Natural killer cell treated with Interleukin-12 subunit alpha and Interleukin-12 subunit beta and Interleukin-15 and Interleukin-18, amount 100 ng/mL, for 72 hours (primary cell): ENCODE measurements around the gene CATSPER1. TPM values are rescaled to one million over a fixed set of nuclear protein-coding genes. Genes with fewer than 3 reads are reported as not detected.

Source experiments
- ATAC-seq, 2 donors: fragments of 150-1000 bp; cut with Tn5 transposase in 1 of 2; sonication (Bioruptor Pico), chemical (Tn5 transposase) in 1 of 2; 2 replicates each; pipeline ENCODE4 v1.10.0; 2021
- DNase-seq: peaks from one replicate; pipeline ENCODE4 v3.0.0; 2022; ENCODE audit warnings: low spot score
- H3K27ac Mint-ChIP-seq, 2 donors: 1 replicate in 1 of 2; 2 replicates in 1 of 2; pipeline ENCODE4 v1.8.0; 2022; ENCODE audit warnings: mixed read lengths in 2 of 2, mild to moderate bottlenecking in 1 of 2, moderate library complexity in 1 of 2
- H3K27me3 Mint-ChIP-seq, 2 donors: 1 replicate in 1 of 2; 2 replicates in 1 of 2; pipeline ENCODE4 v1.8.0; 2022; ENCODE audit warnings: mixed read lengths in 2 of 2
- H3K36me3 Mint-ChIP-seq: one replicate; pipeline ENCODE4 v1.8.0; 2022; ENCODE audit warnings: mixed read lengths
- H3K4me1 Mint-ChIP-seq, 2 donors: 1 replicate in 1 of 2; 2 replicates in 1 of 2; pipeline ENCODE4 v1.8.0; 2022; ENCODE audit warnings: low read depth in 2 of 2, mixed read lengths in 2 of 2, mild to moderate bottlenecking in 1 of 2
- H3K4me3 Mint-ChIP-seq: one replicate; pipeline ENCODE4 v1.8.0; 2022; ENCODE audit warnings: mixed read lengths
- H3K9me3 Mint-ChIP-seq: 2 replicates; pipeline ENCODE4 v1.8.0; 2022; ENCODE audit warnings: mixed read lengths
- total RNA-seq, 2 donors: library from RNA; stranded (reverse); gene quantifications; one replicate each; pipeline ENCODE4 v1.2.3, GENCODE V29; 2022

The CATSPER1 gene
- total RNA-seq, 2 donors from 2014 or later = 1.5 to 8.8 TPM

DNA sequence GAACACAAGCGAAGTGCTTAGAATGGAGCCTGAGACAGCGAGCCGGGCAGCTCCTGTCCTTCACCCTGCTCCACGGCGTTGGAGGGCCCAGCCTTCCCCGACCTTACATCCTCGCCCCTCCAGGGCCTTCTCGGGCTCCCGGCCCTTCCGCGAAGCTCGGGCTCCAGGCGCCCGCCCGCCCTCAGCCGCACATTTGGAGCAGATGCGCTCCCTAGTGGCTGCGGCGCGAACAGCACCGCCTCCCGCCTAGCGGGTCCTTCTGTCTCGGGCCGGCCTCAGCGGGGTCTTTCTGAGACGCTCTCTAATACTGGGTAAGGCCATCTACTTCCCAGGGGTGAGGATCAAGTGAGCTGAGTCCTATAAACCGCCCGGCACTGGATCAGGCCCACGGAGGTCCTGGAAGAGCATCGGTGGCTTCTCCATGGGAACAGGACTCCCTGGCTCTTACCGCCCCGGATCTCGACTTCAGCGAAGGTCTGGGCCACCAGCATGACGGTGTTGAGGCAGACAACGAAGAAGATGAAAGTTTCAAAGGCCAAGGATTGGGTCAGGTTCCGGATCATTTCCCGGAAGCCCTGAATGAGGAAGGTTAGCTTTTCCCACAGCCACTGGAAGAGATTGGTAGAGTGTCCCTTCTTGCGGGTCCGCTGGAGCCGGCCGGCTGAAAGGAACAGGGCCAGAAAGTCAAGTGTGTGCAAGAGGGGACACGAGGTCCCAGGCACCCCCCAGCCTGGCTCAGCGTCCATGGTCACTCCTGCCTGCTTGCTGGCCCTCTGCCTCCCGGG, 3.7 kb downstream of the CATSPER1 start:
- ATAC-seq (peak; percentile 79), DNase-seq (peak; percentile 81)
- Mint-ChIP-seq H3K27ac (peak overlapping the region; percentile 73 to 88), H3K27me3 (peaks cover 0 to 3% of the 10 kb centered on the region in 2 donors), H3K36me3 (no peaks in the 10 kb centered on the region), H3K9me3 (no peaks in the 10 kb centered on the region), H3K4me1 (peaks cover 26 to 27% of the 10 kb centered on the region in 2 donors), H3K4me3 (peak overlapping the region; percentile 67)

DNA sequence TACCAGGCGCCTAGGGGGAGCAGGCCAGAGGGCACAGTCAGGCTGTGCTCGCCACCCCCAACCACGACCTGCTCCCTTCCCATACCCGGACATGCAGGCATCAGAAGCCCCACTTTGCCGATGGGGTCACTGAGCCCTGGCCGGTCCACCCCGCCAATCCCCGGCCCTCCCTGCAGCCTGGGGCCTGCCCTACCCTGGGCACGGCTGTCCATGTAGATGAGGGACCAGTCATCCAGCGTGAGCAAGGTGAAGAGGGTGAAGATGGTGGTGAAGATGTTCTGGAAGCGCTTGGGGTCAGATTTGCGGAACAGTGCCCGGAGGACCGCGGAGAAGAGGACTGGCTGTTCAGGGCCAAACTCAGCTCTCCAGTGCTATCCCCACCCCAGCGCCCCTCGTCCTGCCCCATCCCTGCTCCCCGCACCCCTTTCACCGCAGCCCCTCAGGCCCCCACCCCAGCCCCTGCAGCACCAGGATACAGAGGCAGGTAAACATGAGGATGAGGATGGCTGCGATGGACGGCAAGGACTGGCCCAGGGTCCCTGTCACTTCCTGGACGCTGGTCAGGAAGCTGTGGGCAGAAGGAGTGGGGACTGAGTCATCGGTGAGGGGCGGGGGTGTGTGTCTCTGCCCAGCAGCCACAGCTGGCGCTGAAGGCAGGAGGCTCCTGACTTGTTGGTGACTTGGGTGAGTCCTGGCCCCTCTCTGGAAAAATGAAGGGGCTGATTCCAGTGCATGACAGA, 5.5 kb downstream of the CATSPER1 start:
- no peaks in the 10 kb centered on the region for H3K9me3 Mint-ChIP-seq
- DNase-seq (peak; percentile 92), ATAC-seq (peak; percentile 95 to 97)
- H3K27me3 Mint-ChIP-seq = peaks cover 0 to 3% of the 10 kb centered on the region in 2 donors
- H3K27ac Mint-ChIP-seq = peak overlapping the region; percentile 73 to 88
- peak overlapping the region; percentile 78 for H3K4me3 Mint-ChIP-seq
- peaks cover 26 to 31% of the 10 kb centered on the region in 2 donors for H3K4me1 Mint-ChIP-seq
- no peaks in the 10 kb centered on the region for H3K36me3 Mint-ChIP-seq

DNA sequence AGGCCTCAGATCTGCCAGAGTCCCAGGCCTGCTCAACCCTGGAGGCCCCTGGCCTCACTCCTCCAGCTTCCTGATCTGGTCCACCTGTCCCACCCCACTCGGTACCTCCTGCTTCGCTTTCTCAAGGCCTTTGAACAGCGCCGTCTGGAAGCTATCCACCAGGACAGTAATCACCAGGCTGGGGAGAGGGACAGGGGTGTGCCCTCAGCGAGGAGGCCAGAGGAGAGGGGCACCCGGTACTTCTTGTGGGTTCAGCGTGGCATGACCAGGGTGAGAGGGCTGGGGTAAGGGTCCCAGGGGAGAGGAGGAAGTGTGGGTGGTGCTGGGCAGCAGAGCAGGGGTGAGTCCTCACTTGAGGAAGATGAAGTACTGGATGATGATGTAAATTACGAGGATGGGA, 6.1 kb downstream of the CATSPER1 start:
- Mint-ChIP-seq H3K4me1 (peaks cover 26 to 31% of the 10 kb centered on the region in 2 donors), H3K36me3 (no peaks in the 10 kb centered on the region), H3K27ac (peak overlapping the region; percentile 73 to 88), H3K4me3 (peak overlapping the region; percentile 78), H3K9me3 (no peaks in the 10 kb centered on the region), H3K27me3 (peaks cover 0 to 3% of the 10 kb centered on the region in 2 donors)
- no peak for ATAC-seq
- no peak for DNase-seq

DNA sequence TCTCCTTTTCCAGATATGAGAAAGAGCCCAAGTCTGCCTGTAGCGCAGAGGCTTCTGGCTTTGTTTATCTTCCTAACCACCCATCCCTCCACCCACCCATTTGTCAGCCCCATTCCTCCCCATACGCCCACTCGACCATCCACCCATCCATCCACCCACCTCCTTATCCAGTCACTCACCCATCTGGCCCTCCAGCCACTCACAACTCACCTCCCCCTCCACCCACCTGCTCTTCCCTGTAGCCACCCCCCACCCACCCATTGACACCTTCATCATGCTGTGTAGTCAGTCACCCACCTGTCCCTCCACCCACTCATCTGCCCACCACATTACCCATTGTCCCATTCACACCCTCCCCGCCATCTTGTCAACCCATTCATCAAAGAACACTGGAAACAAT, 9.0 kb downstream of the CATSPER1 start:
- Mint-ChIP-seq H3K27ac (no peak overlapping the region), H3K9me3 (no peaks in the 10 kb centered on the region)

DNA sequence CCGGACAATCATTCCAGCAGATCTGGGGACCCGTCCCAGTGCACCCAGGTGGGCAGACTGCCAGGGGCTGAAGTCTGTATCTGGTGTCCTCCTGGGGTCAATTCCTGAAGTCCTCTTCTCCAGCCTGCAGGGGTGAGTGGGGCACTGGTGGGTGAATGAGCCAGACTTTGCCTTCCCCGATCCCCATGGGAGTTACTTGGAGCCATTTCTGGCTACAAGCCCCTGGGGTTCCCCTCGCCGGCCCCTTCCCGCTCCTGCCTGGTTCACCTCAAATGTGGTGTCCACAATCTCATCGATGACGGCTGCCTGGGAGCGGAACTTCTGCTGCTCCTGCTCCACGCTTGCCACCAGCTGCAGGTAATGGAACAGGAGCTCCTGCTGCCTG, 9.5 kb downstream of the CATSPER1 start:
- H3K4me3 Mint-ChIP-seq = no peak overlapping the region

More for the DNA sequence above, 9.0 kb downstream of the CATSPER1 start:
- ATAC-seq = no peak
- DNase-seq = no peak
- Mint-ChIP-seq H3K27me3 (no peaks in the 10 kb centered on the region), H3K4me3 (no peak overlapping the region), H3K36me3 (no peaks in the 10 kb centered on the region), H3K4me1 (peaks cover 21 to 23% of the 10 kb centered on the region in 2 donors)

DNA sequence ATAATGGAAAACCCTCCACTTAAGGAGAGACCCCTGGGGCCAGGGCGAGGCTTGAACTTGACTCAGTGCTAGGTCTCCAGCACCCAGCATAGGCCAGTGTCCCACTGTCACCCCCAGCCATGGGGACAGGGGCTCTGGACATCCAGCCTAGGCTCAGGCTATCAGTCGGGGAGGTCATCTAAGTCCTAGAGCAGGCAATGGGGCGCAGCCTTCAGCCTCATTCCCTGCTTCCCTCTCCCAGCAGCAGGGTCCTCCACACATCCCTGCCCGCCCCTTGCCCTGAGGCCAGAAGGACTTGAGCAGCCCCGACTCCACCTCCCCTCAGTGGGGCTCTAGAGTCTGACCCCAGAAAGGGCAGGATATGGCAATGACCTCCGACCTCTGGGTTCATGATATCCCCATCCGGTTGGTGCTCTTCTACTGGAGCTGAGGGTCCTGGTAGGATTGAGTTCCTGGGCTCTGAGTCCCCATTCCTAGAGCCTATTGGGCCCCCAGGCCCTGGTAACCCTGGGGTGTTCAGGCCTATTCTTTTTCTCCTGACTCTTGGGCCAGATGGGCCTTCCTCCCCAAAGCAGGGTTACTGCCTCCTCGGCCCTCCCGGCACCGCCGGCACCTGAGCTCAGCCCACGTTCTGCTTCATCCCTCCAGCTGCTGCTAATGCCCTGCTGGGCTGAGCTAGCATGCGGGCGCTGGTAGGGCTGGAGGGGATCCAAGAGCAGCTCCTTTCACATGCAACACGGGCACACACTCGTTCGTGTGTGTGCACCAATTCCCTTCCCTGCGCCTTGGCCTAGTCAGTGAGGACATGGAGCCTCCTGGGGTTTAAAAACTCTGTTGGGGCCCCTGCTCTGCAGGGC, 10.1 kb downstream of the CATSPER1 start:
- Mint-ChIP-seq H3K27me3 (no peaks in the 10 kb centered on the region), H3K9me3 (no peaks in the 10 kb centered on the region), H3K27ac (no peak overlapping the region), H3K4me1 (peaks cover 12 to 16% of the 10 kb centered on the region in 2 donors), H3K4me3 (no peak overlapping the region), H3K36me3 (no peaks in the 10 kb centered on the region)
- no peak for ATAC-seq
- DNase-seq = no peak

More for the DNA sequence above, 9.5 kb downstream of the CATSPER1 start:
- no peaks in the 10 kb centered on the region for H3K36me3 Mint-ChIP-seq
- H3K27ac Mint-ChIP-seq = no peak overlapping the region
- H3K4me1 Mint-ChIP-seq = peaks cover 18 to 21% of the 10 kb centered on the region in 2 donors
- no peaks in the 10 kb centered on the region for H3K9me3 Mint-ChIP-seq
- no peaks in the 10 kb centered on the region for H3K27me3 Mint-ChIP-seq
- DNase-seq (no peak), ATAC-seq (no peak)

DNA sequence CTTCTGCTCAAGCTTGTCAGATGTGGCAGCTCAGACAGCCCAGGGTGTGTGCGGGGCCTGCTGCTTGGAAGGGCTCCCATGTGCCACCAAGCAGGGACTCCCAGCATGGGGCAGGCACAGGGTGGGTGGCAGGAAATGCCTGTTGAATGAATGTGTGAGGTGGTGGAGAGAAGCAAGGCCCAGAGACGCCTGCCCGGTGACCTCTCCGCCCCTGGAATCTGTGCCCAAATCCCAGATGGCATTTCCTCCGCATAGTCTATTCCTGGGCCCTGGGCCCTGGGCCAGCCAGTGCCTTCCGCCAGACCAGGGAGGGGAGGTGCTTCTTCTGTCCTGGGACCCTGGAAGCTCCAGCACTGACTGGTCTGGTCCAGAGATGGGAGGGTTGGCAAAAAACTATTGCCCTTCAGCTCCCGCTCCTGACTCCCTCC, 10.8 kb downstream of the CATSPER1 start:
- no peaks in the 10 kb centered on the region for H3K36me3 Mint-ChIP-seq
- no peak overlapping the region for H3K27ac Mint-ChIP-seq
- peaks cover 5 to 9% of the 10 kb centered on the region in 2 donors for H3K4me1 Mint-ChIP-seq
- no peaks in the 10 kb centered on the region for H3K9me3 Mint-ChIP-seq
- peaks cover under 1 to 2% of the 10 kb centered on the region in 2 donors for H3K27me3 Mint-ChIP-seq
- no peak overlapping the region for H3K4me3 Mint-ChIP-seq
- ATAC-seq (no peak), DNase-seq (no peak)

DNA sequence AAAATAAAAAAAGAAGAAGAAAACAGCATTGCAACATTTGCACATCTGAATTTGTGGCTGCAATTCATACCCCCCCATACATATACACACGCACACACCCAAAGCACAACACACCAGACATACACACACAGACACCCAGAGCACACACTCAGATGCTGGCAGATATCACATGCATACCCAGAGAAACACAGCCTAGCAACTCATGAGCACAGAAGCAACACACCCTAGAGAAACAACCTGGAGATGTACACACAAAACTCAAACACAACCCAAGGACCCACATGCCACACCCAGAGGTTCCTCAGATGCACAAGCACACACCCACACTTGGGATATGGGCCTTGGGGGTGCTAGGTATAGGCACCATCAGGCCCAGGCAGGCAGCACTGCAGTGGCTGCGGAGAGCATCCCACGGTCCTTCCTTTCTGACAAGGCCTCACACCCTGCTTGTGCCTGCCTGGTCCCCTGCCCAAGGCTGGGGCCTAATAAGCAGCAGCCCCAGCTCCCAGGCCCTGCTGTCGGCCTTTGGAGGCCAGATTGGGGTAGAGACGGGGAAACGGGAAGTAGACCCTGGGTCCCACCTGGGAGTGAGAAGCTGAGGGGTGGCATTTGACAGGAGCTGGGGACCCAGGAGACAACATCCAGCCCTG, 11.3 kb downstream of the CATSPER1 start:
- Mint-ChIP-seq H3K27me3 (peaks cover 4 to 6% of the 10 kb centered on the region in 2 donors), H3K27ac (no peak overlapping the region), H3K9me3 (no peaks in the 10 kb centered on the region), H3K36me3 (no peaks in the 10 kb centered on the region), H3K4me3 (no peak overlapping the region), H3K4me1 (peaks cover 0 to 4% of the 10 kb centered on the region in 2 donors)
- DNase-seq (no peak), ATAC-seq (no peak)

DNA sequence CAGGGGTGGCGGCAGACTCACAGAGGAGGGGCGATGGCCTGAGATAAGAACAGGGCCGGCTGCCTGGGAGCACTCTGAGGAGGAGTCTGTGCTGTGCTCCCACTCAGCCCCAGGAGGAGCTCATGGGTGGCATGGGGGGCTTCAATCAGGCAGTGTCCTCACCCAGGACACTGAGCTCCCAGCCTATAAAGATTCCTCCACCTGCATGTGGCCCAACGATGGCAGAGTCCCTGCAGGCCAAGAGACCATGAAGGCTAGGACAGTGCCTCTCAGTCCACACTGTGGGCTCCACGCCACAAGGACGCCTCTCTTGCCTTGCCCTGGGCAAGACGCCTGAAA, 12.5 kb downstream of the CATSPER1 start:
- H3K9me3 Mint-ChIP-seq = no peaks in the 10 kb centered on the region
- H3K27ac Mint-ChIP-seq = no peak overlapping the region
- DNase-seq (no peak), ATAC-seq (no peak)
- no peaks in the 10 kb centered on the region for H3K36me3 Mint-ChIP-seq
- no peak overlapping the region for H3K4me3 Mint-ChIP-seq
- peaks cover 0 to 4% of the 10 kb centered on the region in 2 donors for H3K4me1 Mint-ChIP-seq
- H3K27me3 Mint-ChIP-seq = peaks cover 4 to 6% of the 10 kb centered on the region in 2 donors

DNA sequence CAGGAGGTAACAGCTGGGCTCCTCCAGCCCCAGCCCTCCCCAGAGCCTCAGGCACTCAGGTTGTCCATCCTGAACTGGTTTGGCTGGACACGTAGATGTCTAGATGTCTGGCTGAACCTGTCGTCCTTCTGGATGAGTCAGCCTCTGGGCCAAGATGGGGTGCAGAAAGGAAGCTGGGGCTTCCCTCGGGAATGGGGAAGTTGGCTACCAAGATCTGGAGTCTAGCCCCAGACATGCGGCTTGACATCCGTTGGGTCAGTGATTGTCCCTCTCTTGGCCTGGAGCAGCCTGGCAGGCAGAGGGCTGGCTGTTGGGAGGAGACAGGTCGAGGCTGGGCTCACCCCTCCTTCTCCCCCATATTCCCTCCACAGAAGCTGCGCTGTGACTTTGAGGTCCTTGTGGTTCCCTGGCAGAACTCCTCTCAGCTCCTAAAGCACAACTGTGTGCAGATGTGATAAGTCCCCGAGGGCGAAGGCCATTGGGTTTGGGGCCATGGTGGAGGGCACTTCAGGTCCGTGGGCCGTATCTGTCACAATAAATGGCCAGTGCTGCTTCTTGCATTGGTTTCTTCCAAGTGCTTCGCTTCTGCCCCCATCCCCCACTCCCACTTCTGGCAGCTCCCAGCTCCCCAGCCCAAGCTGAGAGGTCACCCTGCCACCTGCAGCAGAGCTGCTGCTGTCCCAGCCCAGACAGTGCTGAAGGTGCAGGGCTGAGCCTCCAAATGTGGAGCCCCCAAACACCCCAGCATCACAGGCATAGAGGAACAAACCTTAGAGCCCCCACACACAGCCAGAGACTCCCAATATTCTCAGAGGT, 13.1 kb downstream of the CATSPER1 start:
- Mint-ChIP-seq H3K4me3 (no peak overlapping the region), H3K27me3 (peaks cover 4 to 6% of the 10 kb centered on the region in 2 donors), H3K27ac (no peak overlapping the region), H3K36me3 (no peaks in the 10 kb centered on the region), H3K4me1 (peaks cover 0 to 4% of the 10 kb centered on the region in 2 donors), H3K9me3 (no peaks in the 10 kb centered on the region)
- DNase-seq (no peak), ATAC-seq (no peak)

DNA sequence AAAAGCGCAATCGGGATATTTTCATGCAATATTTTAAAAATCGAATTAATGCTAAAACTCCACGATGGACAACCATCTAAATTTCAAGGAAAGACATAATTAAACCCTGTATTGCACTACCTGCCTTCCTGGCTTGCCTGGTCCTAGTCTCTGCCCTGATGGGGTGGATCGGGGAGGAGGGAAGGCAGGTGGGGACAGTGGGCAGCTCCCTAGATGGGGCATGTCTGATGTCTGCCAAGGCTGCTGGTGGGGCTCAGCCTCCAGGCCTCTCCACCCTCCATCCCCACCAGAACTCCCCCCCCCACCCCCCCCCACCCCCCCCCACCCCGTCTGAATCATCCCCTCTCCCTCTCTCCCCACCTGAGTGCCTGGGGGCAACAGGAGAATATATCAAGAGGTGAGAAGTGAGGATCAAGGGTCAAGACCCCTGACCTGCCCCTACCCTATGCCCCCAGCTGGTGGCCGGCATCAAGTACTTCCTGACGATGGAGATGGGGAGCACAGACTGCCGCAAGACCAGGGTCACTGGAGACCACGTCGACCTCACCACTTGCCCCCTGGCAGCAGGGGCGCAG, 13.8 kb downstream of the CATSPER1 start:
- ATAC-seq (no peak), DNase-seq (no peak)
- no peaks in the 10 kb centered on the region for H3K9me3 Mint-ChIP-seq
- no peaks in the 10 kb centered on the region for H3K36me3 Mint-ChIP-seq
- peaks cover 0 to 2% of the 10 kb centered on the region in 2 donors for H3K4me1 Mint-ChIP-seq
- H3K4me3 Mint-ChIP-seq = no peak overlapping the region
- no peak overlapping the region for H3K27ac Mint-ChIP-seq
- H3K27me3 Mint-ChIP-seq = peaks cover 4 to 6% of the 10 kb centered on the region in 2 donors

DNA sequence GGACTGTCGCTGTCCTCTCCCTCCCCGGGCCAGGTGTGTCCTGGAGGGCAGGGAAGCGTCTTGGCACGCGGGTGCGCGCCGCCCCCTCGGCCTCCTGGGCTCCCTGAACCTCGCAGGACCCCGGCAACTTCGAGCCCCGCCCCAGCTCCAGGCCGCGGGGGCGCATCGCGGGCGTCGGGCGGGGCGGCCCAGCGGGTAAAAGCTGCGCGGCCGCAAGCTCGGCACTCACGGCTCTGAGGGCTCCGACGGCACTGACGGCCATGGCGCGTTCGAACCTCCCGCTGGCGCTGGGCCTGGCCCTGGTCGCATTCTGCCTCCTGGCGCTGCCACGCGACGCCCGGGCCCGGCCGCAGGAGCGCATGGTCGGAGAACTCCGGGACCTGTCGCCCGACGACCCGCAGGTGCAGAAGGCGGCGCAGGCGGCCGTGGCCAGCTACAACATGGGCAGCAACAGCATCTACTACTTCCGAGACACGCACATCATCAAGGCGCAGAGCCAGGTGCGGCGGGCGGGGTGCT, 14.4 kb downstream of the CATSPER1 start, which contains the start of gene CST6:
Gene CST6 (plus strand): TSS at position 224 of the 519 bp plus-strand sequence. CDS start 37 bp downstream, at position 261.
- H3K9me3 Mint-ChIP-seq = no peaks in the 10 kb centered on the region
- no peak for DNase-seq
- H3K4me3 Mint-ChIP-seq = no peak within 1 kb of the TSS
- no peaks in the 10 kb centered on the region for H3K4me1 Mint-ChIP-seq
- no peak for ATAC-seq
- H3K27ac Mint-ChIP-seq = no peak within 1 kb of the TSS
- H3K27me3 Mint-ChIP-seq = peaks cover 4 to 6% of the 10 kb centered on the region in 2 donors
- H3K36me3 Mint-ChIP-seq = no peaks in the 10 kb centered on the region
